A549 (cell line): Measurements from ENCODE around the gene STX18.

Source experiments
- CEBPB ChIP-seq, 2 experiments: fragments of >200 bp in 1 of 2; sonication (Bioruptor Twin) in 1 of 2; formaldehyde crosslinking in 1 of 2; IDR thresholded peaks; 2 replicates each; pipeline ENCODE4 v1.6.1; 2012 to 2016
- CHD2 ChIP-seq: fragments of 150-350 bp; IDR thresholded peaks from 2 replicates; pipeline ENCODE4 v1.6.1; 2014; ENCODE audit warnings: low read length; ENCODE audit not compliant: partially characterized antibody
- EP300 ChIP-seq, 2 experiments: fragments of >200 bp; sonication (Bioruptor Twin); formaldehyde crosslinking; IDR thresholded peaks; 2 replicates in 1 of 2; 3 replicates in 1 of 2; pipeline ENCODE4 v1.6.1; 2016 to 2017
- FOSL2 ChIP-seq, 2 experiments: fragments of 450-650 bp in 1 of 2; fragments of >200 bp in 1 of 2; sonication (Bioruptor Twin) in 1 of 2; formaldehyde crosslinking; IDR thresholded peaks; 2 replicates each; pipeline versions ENCODE4 v1.5.0 to v1.6.1; 2016 to 2020; ENCODE audit warnings: mild to moderate bottlenecking in 1 of 2, moderate library complexity in 1 of 2
- JUN ChIP-seq, 2 experiments: fragments of >200 bp; sonication (Bioruptor Twin); formaldehyde crosslinking; IDR thresholded peaks; 2 replicates in 1 of 2; 3 replicates in 1 of 2; pipeline ENCODE4 v1.6.1; 2016 to 2017
- POLR2A ChIP-seq: IDR thresholded peaks from 2 replicates; pipeline ENCODE4 v1.6.1; 2012; ENCODE audit warnings: mild to moderate bottlenecking, low read length
- RNF2 ChIP-seq: fragments of 200-600 bp; sonication (generic); IDR thresholded peaks from 2 replicates; pipeline ENCODE4 v1.6.1; 2016; ENCODE audit warnings: low read depth, mild to moderate bottlenecking, antibody characterized with exemption, moderate library complexity, borderline replicate concordance
- TF ChIP-seq, protein P1 (sequence below): fragments of 150-350 bp; IDR thresholded peaks from 2 replicates; pipeline ENCODE4 v1.6.1; 2014; ENCODE audit warnings: low read depth, mild to moderate bottlenecking, low read length
- TF ChIP-seq, protein P2 (sequence below): fragments of >200 bp; sonication (Bioruptor Twin); formaldehyde crosslinking; IDR thresholded peaks from 3 replicates; pipeline ENCODE4 v1.5.1; 2016
- TF ChIP-seq, protein P3 (sequence below): fragments of 250-450 bp; sonication (Bioruptor Pico); IDR thresholded peaks from 2 replicates; pipeline ENCODE4 v1.5.0; 2021; ENCODE audit warnings: mild to moderate bottlenecking, moderate library complexity, borderline replicate concordance

DNA sequence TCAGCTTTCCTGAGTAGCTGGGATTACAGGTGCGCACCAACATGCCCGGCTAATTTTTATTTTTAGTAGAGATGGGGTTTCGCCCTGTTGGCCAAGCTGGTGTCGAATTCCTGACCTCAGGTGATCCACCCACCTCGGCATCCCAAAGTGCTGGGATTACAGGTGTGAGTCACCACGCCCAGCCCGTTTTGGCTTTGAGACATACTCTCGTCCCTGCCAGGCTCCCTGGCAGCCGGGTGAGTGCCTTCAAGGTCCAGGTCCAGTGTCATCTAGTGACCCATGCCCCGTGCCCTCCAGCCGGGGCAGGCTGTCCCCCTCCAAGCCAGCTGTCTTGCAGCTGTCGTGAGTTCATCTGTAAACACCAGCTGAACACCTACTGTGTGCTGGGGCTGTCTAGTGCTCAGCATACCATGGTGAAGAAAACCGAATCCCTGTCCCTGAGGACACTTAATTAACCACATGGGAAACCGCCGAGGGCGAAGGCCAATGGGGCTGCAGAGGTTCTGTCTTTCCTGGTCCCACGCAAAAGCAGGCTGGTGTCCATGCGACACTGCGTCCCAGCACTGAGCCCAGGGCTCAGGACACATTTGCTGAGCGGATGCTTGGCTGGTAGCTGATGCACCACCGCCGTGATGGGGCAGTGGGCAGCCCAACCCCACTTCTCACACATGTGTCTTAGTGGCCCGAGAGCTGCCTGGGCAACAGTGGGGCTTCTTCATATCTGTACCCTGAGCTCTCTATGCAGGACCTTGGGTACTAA, 133.1 kb downstream of the STX18 start:
- TF ChIP-seq FOSL2 (IDR thresholded peaks at IDR 0.05) (no peak), FOSL2 (CRISPR knock-in tag; IDR thresholded peaks at IDR 0.05) (no peak), POLR2A (no peak), CHD2 (no peak), EP300 (IDR thresholded peaks at IDR 0.05) (no peak), JUN (IDR thresholded peaks at IDR 0.05) (no peak), RNF2 (no peak), CEBPB (IDR thresholded peaks at IDR 0.05) (no peak)
- TF ChIP-seq, protein P1, sequence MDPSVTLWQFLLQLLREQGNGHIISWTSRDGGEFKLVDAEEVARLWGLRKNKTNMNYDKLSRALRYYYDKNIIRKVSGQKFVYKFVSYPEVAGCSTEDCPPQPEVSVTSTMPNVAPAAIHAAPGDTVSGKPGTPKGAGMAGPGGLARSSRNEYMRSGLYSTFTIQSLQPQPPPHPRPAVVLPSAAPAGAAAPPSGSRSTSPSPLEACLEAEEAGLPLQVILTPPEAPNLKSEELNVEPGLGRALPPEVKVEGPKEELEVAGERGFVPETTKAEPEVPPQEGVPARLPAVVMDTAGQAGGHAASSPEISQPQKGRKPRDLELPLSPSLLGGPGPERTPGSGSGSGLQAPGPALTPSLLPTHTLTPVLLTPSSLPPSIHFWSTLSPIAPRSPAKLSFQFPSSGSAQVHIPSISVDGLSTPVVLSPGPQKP: no peak
- TF ChIP-seq, protein P2, sequence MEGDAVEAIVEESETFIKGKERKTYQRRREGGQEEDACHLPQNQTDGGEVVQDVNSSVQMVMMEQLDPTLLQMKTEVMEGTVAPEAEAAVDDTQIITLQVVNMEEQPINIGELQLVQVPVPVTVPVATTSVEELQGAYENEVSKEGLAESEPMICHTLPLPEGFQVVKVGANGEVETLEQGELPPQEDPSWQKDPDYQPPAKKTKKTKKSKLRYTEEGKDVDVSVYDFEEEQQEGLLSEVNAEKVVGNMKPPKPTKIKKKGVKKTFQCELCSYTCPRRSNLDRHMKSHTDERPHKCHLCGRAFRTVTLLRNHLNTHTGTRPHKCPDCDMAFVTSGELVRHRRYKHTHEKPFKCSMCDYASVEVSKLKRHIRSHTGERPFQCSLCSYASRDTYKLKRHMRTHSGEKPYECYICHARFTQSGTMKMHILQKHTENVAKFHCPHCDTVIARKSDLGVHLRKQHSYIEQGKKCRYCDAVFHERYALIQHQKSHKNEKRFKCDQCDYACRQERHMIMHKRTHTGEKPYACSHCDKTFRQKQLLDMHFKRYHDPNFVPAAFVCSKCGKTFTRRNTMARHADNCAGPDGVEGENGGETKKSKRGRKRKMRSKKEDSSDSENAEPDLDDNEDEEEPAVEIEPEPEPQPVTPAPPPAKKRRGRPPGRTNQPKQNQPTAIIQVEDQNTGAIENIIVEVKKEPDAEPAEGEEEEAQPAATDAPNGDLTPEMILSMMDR: no peak
- TF ChIP-seq, protein P3, sequence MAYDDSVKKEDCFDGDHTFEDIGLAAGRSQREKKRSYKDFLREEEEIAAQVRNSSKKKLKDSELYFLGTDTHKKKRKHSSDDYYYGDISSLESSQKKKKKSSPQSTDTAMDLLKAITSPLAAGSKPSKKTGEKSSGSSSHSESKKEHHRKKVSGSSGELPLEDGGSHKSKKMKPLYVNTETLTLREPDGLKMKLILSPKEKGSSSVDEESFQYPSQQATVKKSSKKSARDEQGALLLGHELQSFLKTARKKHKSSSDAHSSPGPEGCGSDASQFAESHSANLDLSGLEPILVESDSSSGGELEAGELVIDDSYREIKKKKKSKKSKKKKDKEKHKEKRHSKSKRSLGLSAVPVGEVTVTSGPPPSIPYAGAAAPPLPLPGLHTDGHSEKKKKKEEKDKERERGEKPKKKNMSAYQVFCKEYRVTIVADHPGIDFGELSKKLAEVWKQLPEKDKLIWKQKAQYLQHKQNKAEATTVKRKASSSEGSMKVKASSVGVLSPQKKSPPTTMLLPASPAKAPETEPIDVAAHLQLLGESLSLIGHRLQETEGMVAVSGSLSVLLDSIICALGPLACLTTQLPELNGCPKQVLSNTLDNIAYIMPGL (CRISPR knock-in tag): no peak
